Activated naive CD8-positive, alpha-beta T cell (primary cell): ENCODE measurements around the gene RASAL3.
"Not testable (repeated sequence)": the region's sequence is repeated elsewhere in the genome, so short reads cannot be mapped to it uniquely, and the experiment has no call there.

Source experiments
- H3K27ac Mint-ChIP-seq: one replicate; pipeline ENCODE4 v1.8.0; 2021; ENCODE audit warnings: mixed read lengths
- H3K27me3 Mint-ChIP-seq: one replicate; pipeline ENCODE4 v1.8.0; 2021; ENCODE audit warnings: mixed read lengths
- H3K36me3 Mint-ChIP-seq: one replicate; pipeline ENCODE4 v1.8.0; 2021; ENCODE audit warnings: mixed read lengths
- H3K4me1 Mint-ChIP-seq: one replicate; pipeline ENCODE4 v1.8.0; 2021; ENCODE audit warnings: low read depth, mixed read lengths
- H3K4me3 Mint-ChIP-seq: one replicate; pipeline ENCODE4 v1.8.0; 2021; ENCODE audit warnings: mild to moderate bottlenecking, mixed read lengths
- H3K9me3 Mint-ChIP-seq: one replicate; pipeline ENCODE4 v1.8.0; 2021; ENCODE audit warnings: low read depth, mixed read lengths

Gene RASAL3

GRCh38 chr19:15480996-15481395 is 16.7 kb upstream of the RASAL3 start:
- H3K36me3 Mint-ChIP-seq, H3K27me3 Mint-ChIP-seq, H3K9me3 Mint-ChIP-seq, H3K27ac Mint-ChIP-seq, H3K4me3 Mint-ChIP-seq: not testable (repeated sequence)
- peaks cover 38% of the 10 kb centered on the region for H3K4me1 Mint-ChIP-seq

- peaks cover 40% of the 10 kb centered on the region for H3K4me1 Mint-ChIP-seq
- no peaks in the 10 kb centered on the region for H3K36me3 Mint-ChIP-seq
- H3K27me3 Mint-ChIP-seq, result no peaks in the 10 kb centered on the region
- H3K4me3 Mint-ChIP-seq, result peak within 1 kb of the TSS; percentile 48
- H3K9me3 Mint-ChIP-seq, result no peaks in the 10 kb centered on the region
- H3K27ac Mint-ChIP-seq, result no peak within 1 kb of the TSS
These were observed 15.3 kb upstream of the RASAL3 start, which contains the start of gene PGLYRP2 for GRCh38 chr19:15479391-15480345. Gene PGLYRP2, minus strand, starts transcription at chr19:15479501. Its CDS starts 130 bp downstream, at chr19:15479371.

GRCh38 chr19:15476325-15476724 is 12.0 kb upstream of the RASAL3 start:
- Mint-ChIP-seq H3K27me3 (no peaks in the 10 kb centered on the region), H3K36me3 (no peaks in the 10 kb centered on the region), H3K27ac (no peak overlapping the region), H3K4me1 (peaks cover 40% of the 10 kb centered on the region), H3K9me3 (no peaks in the 10 kb centered on the region), H3K4me3 (no peak overlapping the region)

- Mint-ChIP-seq H3K36me3 (no peaks in the 10 kb centered on the region), H3K4me3 (no peak overlapping the region), H3K27me3 (no peaks in the 10 kb centered on the region), H3K4me1 (peaks cover 40% of the 10 kb centered on the region), H3K9me3 (no peaks in the 10 kb centered on the region), H3K27ac (no peak overlapping the region)
These were observed 11.3 kb upstream of the RASAL3 start for GRCh38 chr19:15475611-15476010.

GRCh38 chr19:15475169-15475568 is 10.8 kb upstream of the RASAL3 start:
- peaks cover 37% of the 10 kb centered on the region for H3K4me1 Mint-ChIP-seq
- no peaks in the 10 kb centered on the region for H3K27me3 Mint-ChIP-seq
- H3K27ac Mint-ChIP-seq, result no peak overlapping the region
- H3K36me3 Mint-ChIP-seq, result no peaks in the 10 kb centered on the region
- no peaks in the 10 kb centered on the region for H3K9me3 Mint-ChIP-seq
- H3K4me3 Mint-ChIP-seq, result no peak overlapping the region

GRCh38 chr19:15473821-15474220 is 9.5 kb upstream of the RASAL3 start:
- not testable (repeated sequence) for H3K9me3 Mint-ChIP-seq, H3K27me3 Mint-ChIP-seq, H3K27ac Mint-ChIP-seq, H3K4me3 Mint-ChIP-seq, H3K36me3 Mint-ChIP-seq
- peaks cover 35% of the 10 kb centered on the region for H3K4me1 Mint-ChIP-seq

GRCh38 chr19:15471639-15472101 is 7.3 kb upstream of the RASAL3 start:
- no peak overlapping the region for H3K4me3 Mint-ChIP-seq
- H3K36me3 Mint-ChIP-seq, result no peaks in the 10 kb centered on the region
- no peaks in the 10 kb centered on the region for H3K9me3 Mint-ChIP-seq
- H3K4me1 Mint-ChIP-seq, result peaks cover 48% of the 10 kb centered on the region
- H3K27ac Mint-ChIP-seq, result no peak overlapping the region
- no peaks in the 10 kb centered on the region for H3K27me3 Mint-ChIP-seq

GRCh38 chr19:15469513-15470297 is 5.4 kb upstream of the RASAL3 start:
- Mint-ChIP-seq H3K4me1 (peaks cover 52% of the 10 kb centered on the region), H3K27me3 (no peaks in the 10 kb centered on the region)

GRCh38 chr19:15468675-15469512 is 4.5 kb upstream of the RASAL3 start:
- Mint-ChIP-seq H3K9me3 (no peaks in the 10 kb centered on the region), H3K4me3 (peak overlapping the region; percentile 87), H3K36me3 (no peaks in the 10 kb centered on the region), H3K27ac (peak overlapping the region; percentile 87), H3K27me3 (no peaks in the 10 kb centered on the region), H3K4me1 (peaks cover 55% of the 10 kb centered on the region)

More at GRCh38 chr19:15469513-15470297, 5.4 kb upstream of the RASAL3 start:
- Mint-ChIP-seq H3K27ac (peak overlapping the region; percentile 87), H3K4me3 (peak overlapping the region; percentile 90), H3K9me3 (no peaks in the 10 kb centered on the region), H3K36me3 (no peaks in the 10 kb centered on the region)

GRCh38 chr19:15467734-15468214 is 3.4 kb upstream of the RASAL3 start:
- Mint-ChIP-seq H3K4me3 (peak overlapping the region; percentile 87), H3K4me1 (peaks cover 57% of the 10 kb centered on the region), H3K27me3 (no peaks in the 10 kb centered on the region), H3K9me3 (no peaks in the 10 kb centered on the region), H3K36me3 (no peaks in the 10 kb centered on the region), H3K27ac (peak overlapping the region; percentile 94)

GRCh38 chr19:15466851-15467733 is 2.7 kb upstream of the RASAL3 start:
- Mint-ChIP-seq H3K27ac (peak overlapping the region; percentile 94), H3K27me3 (no peaks in the 10 kb centered on the region), H3K4me1 (peaks cover 61% of the 10 kb centered on the region), H3K36me3 (no peaks in the 10 kb centered on the region), H3K9me3 (no peaks in the 10 kb centered on the region), H3K4me3 (peak overlapping the region; percentile 74)

- Mint-ChIP-seq H3K9me3 (no peaks in the 10 kb centered on the region), H3K4me3 (peak overlapping the region; percentile 94), H3K4me1 (peaks cover 66% of the 10 kb centered on the region), H3K27me3 (no peaks in the 10 kb centered on the region), H3K36me3 (peaks cover 4% of the 10 kb centered on the region), H3K27ac (peak overlapping the region; percentile 91)
These were observed 428 bp downstream of the RASAL3 start for GRCh38 chr19:15463861-15464371.

- no peaks in the 10 kb centered on the region for H3K27me3 Mint-ChIP-seq
- peak overlapping the region; percentile 91 for H3K27ac Mint-ChIP-seq
- peaks cover 44% of the 10 kb centered on the region for H3K4me1 Mint-ChIP-seq
These were observed 2.6 kb downstream of the RASAL3 start for GRCh38 chr19:15461694-15462093.

More at GRCh38 chr19:15461694-15462093, 2.6 kb downstream of the RASAL3 start:
- Mint-ChIP-seq H3K9me3 (no peaks in the 10 kb centered on the region), H3K4me3 (peak overlapping the region; percentile 76), H3K36me3 (peaks cover 4% of the 10 kb centered on the region)
